BJ (cell line): ENCODE data around the gene ABHD14A. TPM values are rescaled to one million over a fixed set of nuclear protein-coding genes. Genes with fewer than 3 reads are reported as not detected.
A peak's percentile ranks its signal among the peaks of the same experiment; 100 is the strongest.
"Not testable (repeated sequence)": the region's sequence is repeated elsewhere in the genome, so short reads cannot be mapped to it uniquely, and the experiment has no call there.

Experiments used
- CTCF ChIA-PET: fragments of 350-600 bp; formaldehyde crosslinking; extraction: SDS; loops from one replicate; lab custom pipeline; 2021; ENCODE audit warnings: antibody characterized with exemption, inconsistent platforms; lab: Yijun Ruan, JAX
- POLR2A ChIA-PET: fragments of 300-600 bp; sonication (Branson Sonifier 250); formaldehyde crosslinking; extraction: SDS; loops from one replicate; lab custom pipeline; 2021; ENCODE audit warnings: antibody characterized with exemption; lab: Charles Lee
- DNase-seq: peaks from one replicate; pipeline ENCODE4 v3.0.0-alpha.2; 2011; ENCODE audit warnings: low read depth
- H3K27me3 ChIP-seq: 2 replicates; pipeline ENCODE4 v1.6.0; 2011; ENCODE audit warnings: low read length; ENCODE audit not compliant: control insufficient read depth, insufficient read depth
- H3K36me3 ChIP-seq: 2 replicates; pipeline ENCODE4 v1.5.1; 2011; ENCODE audit warnings: low read length; ENCODE audit not compliant: control insufficient read depth, insufficient read depth
- H3K4me3 ChIP-seq: 2 replicates; pipeline ENCODE4 v1.5.1; 2011; ENCODE audit warnings: low read depth, mild to moderate bottlenecking, control low read depth, low read length
- CTCF ChIP-seq: IDR thresholded peaks from 2 replicates; pipeline ENCODE4 v1.5.1; 2011; ENCODE audit warnings: low read depth, mild to moderate bottlenecking, control low read depth, inconsistent platforms, low read length, moderate library complexity; ENCODE audit not compliant: insufficient read depth
- polyA plus RNA-seq: library from polyadenylated mRNA; depleted of rRNA; stranded (reverse); fragments of >200 nt; gene quantifications from 2 replicates; pipeline ENCODE4 v1.2.3, GENCODE V29; 2011

Gene ABHD14A
- polyA plus RNA-seq, 1 experiment = 16.5 TPM

GRCh38 chr3:51992017-51992682 is 17.3 kb downstream of the ABHD14A start:
- POLR2A ChIA-PET = no interaction called here
- no peak for TF ChIP-seq CTCF

GRCh38 chr3:51993657-51994056 is 18.8 kb downstream of the ABHD14A start:
- POLR2A ChIA-PET, H3K27me3 ChIP-seq: not testable (repeated sequence)
- CTCF ChIA-PET = interaction anchor here (2.8 to 2.9 kb wide), 2 partner anchors 8 to 130 kb away, joined by 11 to 14 read pairs; no protein-coding TSS in a partner anchor

More at GRCh38 chr3:51992017-51992682, 17.3 kb downstream of the ABHD14A start:
- CTCF ChIA-PET = interaction anchor here (0.6 to 2.9 kb wide), 7 partner anchors 9 to 408 kb away, joined by 3 to 11 read pairs (median 4); partner anchors contain the start of genes ACY1 and RRP9
- Histone ChIP-seq H3K36me3 (peaks cover 19% of the 10 kb centered on the region), H3K27me3 (no peaks in the 10 kb centered on the region), H3K4me3 (no peak overlapping the region)
- no peak for DNase-seq

GRCh38 chr3:51994530-51994929 is 19.7 kb downstream of the ABHD14A start:
- DNase-seq = no peak
- H3K36me3 ChIP-seq = peaks cover 19% of the 10 kb centered on the region
- no peaks in the 10 kb centered on the region for H3K27me3 ChIP-seq
- ChIA-PET CTCF (interaction anchor here (0.8 to 2.8 kb wide), 8 partner anchors 10 to 226 kb away, joined by 3 to 14 read pairs (median 4); partner anchors contain the start of genes ABHD14B and ACY1), POLR2A (no interaction called here)
- peak overlapping the region; percentile 91 for H3K4me3 ChIP-seq
- TF ChIP-seq CTCF = no peak

More at GRCh38 chr3:51993657-51994056, 18.8 kb downstream of the ABHD14A start:
- not testable (repeated sequence) for H3K4me3 ChIP-seq, DNase-seq
- peaks cover 19% of the 10 kb centered on the region for H3K36me3 ChIP-seq

GRCh38 chr3:51995346-51996163 is 20.7 kb downstream of the ABHD14A start, which contains the start of gene RPL29:
Gene RPL29 (minus strand): TSS chr3:51995895. CDS start chr3:51995461, 434 bp downstream.
- H3K4me3 ChIP-seq = peak within 1 kb of the TSS; percentile 91
- peak; percentile 76 for DNase-seq
- POLR2A ChIA-PET = interaction anchor here (0.8 kb wide), 1 partner anchor 54 kb away, joined by 6 read pairs; the partner anchor contains the start of gene RRP9
- peaks cover 19% of the 10 kb centered on the region for H3K36me3 ChIP-seq
- TF ChIP-seq CTCF = no peak
- no peaks in the 10 kb centered on the region for H3K27me3 ChIP-seq
- CTCF ChIA-PET = interaction anchor here (0.6 to 2.8 kb wide), 13 partner anchors 9 to 225 kb away, joined by 3 to 14 read pairs (median 3); partner anchors contain the start of genes ABHD14B, ACY1 and RRP9

- H3K4me3 ChIP-seq = no peak overlapping the region
- H3K27me3 ChIP-seq = no peaks in the 10 kb centered on the region
- TF ChIP-seq CTCF = no peak
- no peak for DNase-seq
- peaks cover 15% of the 10 kb centered on the region for H3K36me3 ChIP-seq
- ChIA-PET POLR2A (no interaction called here), CTCF (interaction anchor here (2.3 kb wide), 1 partner anchor 56 kb away, joined by 9 read pairs; no protein-coding TSS in a partner anchor)
Measured at GRCh38 chr3:51997172-51997571, 22.3 kb downstream of the ABHD14A start.
